GM18511 (cell line): ENCODE data around the gene CC2D2A.
A peak's percentile ranks its signal among the peaks of the same experiment; 100 is the strongest.

Source experiments
- ATAC-seq: cut with Tn5 transposase; IDR thresholded peaks from one replicate; pipeline ENCODE4 v1.9.1; 2021; ENCODE audit warnings: mild to moderate bottlenecking, moderate library complexity; ENCODE audit not compliant: unreplicated experiment

Gene CC2D2A

GRCh38 chr4:15469402-15470127, at the start of gene CC2D2A:
CC2D2A (plus strand) TSS chr4:15469882; CDS start chr4:15475933, 6,051 bp downstream.
- no peak for ATAC-seq

DNA sequence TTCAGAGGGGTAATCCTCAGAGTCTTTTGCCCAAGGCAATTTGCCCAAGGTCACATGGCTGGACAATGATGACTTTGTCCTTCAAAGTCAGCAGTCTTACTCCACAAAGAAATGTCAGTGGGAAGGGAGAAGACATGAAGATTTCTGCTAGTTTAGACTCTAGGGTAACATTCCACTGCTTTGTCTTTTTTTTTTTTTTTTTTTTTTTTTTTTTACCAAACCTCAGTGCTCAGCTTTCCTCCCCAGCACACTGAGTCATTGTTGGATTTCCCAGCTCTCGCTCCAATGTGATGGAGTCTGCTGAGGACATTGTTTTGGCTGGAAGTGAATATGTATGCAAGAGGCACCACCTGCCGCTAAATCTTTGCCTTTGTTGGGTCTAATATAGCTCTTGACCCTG, 49.0 kb upstream of the CC2D2A start:
- no peak for ATAC-seq

GRCh38 chr4:15423285-15423711, 46.4 kb upstream of the CC2D2A start:
- no peak for ATAC-seq

GRCh38 chr4:15425520-15425919, 44.2 kb upstream of the CC2D2A start:
- no peak for ATAC-seq

GRCh38 chr4:15427161-15427560, 42.5 kb upstream of the CC2D2A start:
- no peak for ATAC-seq

DNA sequence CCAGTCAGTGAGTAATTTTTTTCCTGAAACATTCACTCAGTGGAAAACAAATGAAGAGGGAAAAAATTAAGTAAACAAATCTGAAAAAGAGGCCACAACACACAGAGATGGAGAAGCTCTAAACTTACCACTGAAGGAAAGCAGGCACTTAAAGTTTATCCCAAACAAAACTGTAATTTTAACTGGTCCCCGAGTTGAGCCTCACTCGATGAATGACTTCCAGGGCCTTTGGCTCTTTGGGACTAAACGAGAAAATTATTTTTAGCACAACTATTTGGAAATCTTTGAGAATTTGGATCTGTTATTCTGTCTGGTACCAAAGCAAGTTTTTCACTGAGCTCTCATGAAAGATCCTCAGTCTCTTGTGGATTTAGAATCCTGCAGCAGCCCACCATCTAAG, 42.0 kb upstream of the CC2D2A start, which contains the start of gene C1QTNF7:
Gene C1QTNF7, plus strand, starts transcription at position 333 of the 400 bp plus-strand sequence. CDS start 7,711 bp downstream, outside the sequence.
- no peak for ATAC-seq

DNA sequence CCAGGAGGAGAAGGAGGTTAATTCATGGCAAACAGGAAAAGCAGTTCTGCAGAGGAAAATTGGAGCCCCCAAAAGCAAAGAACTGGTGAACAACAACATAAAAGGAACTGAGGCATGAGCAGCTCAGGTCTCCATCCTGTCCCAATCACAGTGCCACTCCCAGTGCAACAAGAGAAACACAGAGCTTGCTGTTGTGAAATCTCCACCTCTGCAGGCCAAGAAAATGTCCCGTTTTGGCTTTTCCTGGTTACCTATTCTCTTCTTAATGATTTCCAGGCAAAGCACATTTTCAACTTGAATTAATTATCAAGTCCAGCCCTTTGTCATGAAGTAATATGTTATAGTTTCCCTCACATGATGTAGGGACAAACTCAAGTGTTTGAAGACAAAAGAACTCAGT, 41.1 kb upstream of the CC2D2A start:
- ATAC-seq, result no peak

GRCh38 chr4:15434091-15434490, 35.6 kb upstream of the CC2D2A start:
- ATAC-seq, result no peak

- ATAC-seq, result no peak
Measured at GRCh38 chr4:15434676-15435075, 35.0 kb upstream of the CC2D2A start.

- no peak for ATAC-seq
Measured at GRCh38 chr4:15436513-15436912, 33.2 kb upstream of the CC2D2A start.

DNA sequence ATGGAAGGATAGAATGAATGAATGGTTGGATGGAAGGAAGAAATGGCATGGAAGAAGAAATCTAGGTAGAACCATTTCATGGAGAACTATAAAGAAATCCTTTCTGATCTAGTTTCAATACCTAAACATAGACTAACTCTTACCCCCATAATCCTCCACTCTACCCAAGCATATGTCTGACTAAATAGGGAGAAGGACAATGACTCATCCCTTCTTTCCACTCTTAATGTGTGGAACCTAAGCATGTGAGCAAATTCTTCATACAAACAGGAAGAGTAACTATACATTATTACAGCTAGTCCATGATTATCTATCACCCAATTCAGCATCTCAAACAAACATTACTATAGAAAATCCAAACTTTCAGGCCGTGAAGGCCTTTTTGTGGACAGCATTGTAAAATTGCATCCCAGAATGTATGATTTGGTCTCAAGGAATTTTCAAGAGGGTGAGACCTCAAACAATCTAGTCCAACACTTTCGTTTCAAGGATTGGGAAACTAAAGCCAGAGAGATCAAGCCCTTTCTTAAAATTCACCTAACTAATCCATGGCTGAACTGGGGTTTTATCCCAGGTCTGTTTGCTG, 30.6 kb upstream of the CC2D2A start:
- ATAC-seq, result no peak

GRCh38 chr4:15443371-15444160, 26.1 kb upstream of the CC2D2A start:
- ATAC-seq, result no peak

- no peak for ATAC-seq
Measured at GRCh38 chr4:15444276-15444675, 25.4 kb upstream of the CC2D2A start.

DNA sequence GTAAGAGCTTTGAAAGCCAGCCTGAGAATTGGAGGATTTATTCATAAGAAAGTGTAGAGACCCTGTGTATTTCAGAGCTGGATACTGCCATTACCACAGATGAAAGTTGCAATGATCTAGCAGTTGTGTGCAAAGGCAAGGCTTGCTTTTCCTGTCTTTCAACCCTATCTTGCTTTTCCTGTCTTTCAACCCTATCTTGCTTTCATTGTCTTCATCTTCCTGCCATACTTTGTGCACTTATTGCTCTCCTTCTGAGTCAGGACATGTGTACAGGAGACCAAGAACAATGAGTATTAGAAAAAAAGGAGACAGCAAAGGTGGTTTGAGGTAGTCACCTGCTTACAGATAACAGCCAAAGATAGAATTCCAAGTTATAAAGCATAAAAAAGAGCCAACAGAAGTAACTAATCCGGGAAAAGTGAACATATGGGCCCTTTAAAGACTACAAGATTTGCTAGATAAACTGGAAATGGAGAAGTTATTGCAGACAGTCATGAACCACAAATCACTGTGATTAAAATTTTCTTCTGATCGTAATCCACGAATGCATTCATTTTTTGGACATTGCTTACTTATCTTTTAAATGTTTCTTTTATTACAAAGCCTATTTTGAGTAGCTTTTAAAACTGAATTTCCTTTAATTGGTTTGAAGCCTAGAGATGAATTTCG, 24.7 kb upstream of the CC2D2A start:
- no peak for ATAC-seq

DNA sequence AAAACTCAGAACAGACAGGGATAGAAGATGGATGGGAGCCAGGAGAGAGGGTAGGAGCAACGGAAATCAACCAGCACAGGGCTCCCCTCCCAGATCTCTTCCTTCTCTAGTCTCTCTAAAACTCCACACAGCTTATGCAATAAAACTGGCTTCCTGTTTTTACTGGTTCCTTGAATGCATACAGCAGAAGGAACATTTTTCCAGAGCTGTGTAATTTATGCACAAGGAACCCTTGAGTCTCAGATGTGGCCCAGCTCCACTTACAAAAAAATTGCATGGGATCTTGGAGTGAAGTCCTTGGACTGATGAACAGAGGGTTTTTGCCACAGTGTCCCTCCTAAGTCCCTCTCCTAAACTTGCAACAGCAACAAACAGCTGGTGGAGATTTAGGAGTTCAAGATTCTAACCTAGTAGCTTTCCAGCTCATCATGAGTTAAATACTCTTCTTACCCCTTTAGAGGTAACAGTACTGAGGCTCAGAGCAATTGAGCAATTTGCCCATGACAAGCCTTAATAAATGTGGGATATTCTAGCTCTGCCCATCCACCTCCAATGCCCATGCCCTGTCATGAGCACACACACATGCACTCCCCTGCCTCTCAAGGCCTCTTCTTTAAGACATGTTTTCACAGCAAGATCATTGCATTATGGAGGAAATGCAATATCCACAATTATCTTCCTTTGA, 18.4 kb upstream of the CC2D2A start:
- ATAC-seq, result no peak

DNA sequence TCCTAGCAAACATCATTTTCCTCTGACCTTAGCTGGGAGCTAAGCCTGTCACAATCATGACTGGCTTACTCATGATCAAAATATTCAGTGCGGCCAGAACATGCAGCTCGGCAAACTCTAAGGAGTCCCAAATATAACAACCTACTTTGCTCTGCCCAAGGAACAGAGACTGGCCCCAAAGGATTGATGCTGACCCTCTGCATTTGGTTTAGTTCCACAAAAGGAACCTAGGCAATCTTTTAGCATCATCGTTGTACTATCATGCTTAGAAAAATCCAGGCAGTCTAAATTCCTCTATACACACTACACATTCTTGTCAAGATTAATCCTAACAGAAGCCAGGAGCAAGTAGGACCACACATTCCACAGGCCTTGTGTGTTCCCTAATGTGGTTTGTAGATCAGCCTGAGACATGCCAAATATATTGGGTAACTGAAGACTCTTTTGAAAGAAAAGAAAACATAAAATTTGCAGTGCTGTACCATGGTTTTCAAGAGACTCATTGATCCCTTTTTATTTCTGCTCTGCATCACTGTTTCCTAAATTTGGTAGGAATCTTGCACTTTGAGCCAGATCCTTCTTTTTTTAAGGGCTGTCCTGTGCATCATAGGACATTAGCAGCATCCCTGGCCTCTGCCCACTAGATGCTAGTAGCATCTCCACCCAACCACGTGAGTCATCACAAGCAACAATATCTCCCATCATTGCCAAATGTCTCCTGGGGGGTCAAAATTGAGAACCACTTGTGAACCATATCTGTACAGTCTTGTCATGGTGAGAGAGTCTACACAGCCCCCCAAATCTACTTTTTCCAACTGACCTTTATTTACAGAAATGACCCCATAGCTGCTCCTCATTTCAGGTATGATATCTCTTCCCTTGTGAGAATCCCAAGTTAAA, 17.6 kb upstream of the CC2D2A start:
- no peak for ATAC-seq

GRCh38 chr4:15455290-15455689, 14.4 kb upstream of the CC2D2A start:
- ATAC-seq, result no peak

DNA sequence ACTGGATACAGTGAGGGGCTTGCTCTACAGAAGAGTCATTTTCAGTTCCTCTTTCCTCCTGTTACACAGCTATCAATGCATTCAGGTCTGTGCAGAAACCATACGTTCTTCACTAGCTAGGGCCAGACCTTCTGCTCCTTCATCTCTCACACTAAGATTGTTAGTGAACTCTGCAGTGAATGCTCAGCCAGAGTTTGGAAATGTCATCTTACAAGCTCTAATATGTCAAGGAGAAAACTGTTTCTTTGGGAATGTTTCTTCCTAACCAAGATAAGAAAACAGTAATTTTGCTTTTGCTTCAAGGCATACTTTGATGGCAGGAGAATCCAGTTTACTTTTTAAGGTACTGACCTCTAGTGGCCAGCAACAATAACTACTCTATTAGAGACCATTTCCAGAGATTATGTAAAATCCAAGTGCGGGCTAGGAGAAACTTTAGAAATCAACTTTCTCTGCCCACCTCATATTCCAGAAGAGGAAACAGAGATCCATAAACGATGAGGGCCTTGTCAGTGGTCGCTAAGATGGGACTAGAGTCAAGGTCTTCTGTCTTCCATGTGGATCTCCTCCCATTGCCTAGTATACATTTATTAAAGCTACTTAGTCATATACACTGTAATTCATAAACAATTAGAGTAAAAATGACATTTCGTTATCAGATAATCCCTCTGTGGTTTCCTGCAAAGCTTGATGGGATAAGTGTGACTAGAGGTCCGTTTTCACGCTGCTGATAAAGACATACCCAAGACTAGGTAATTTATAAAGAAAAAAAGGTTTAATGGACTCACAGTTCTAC, 12.1 kb upstream of the CC2D2A start:
- ATAC-seq, result peak; percentile 98

- no peak for ATAC-seq
Measured at GRCh38 chr4:15458616-15459015, 11.1 kb upstream of the CC2D2A start.
